Bronchial epithelial cell (primary cell): ENCODE results near the gene MEIOC. TPM values are rescaled to one million over a fixed set of nuclear protein-coding genes. Genes with fewer than 3 reads are reported as not detected.
"Not testable (repeated sequence)": the region's sequence is repeated elsewhere in the genome, so short reads cannot be mapped to it uniquely, and the experiment has no call there.

Experiments used
- DNase-seq: peaks from one replicate; pipeline ENCODE4 v3.0.0-alpha.2; 2010; ENCODE audit warnings: low read depth
- FAIRE-seq: peaks from 2 replicates; lab custom pipeline; 2011; peaks lifted over from hg19 to GRCh38; lab: Jason Lieb, UNC
- H3K27me3 ChIP-seq: 2 replicates; pipeline ENCODE4 v1.5.1; 2011; ENCODE audit warnings: low read length; ENCODE audit not compliant: control insufficient read depth, insufficient read depth
- H3K36me3 ChIP-seq: 2 replicates; pipeline ENCODE4 v1.5.1; 2011; ENCODE audit warnings: low read length; ENCODE audit not compliant: control insufficient read depth, insufficient read depth
- H3K4me3 ChIP-seq: 2 replicates; pipeline ENCODE4 v1.5.1; 2011; ENCODE audit warnings: mild to moderate bottlenecking, low read depth, low read length, control low read depth
- total RNA-seq: library from RNA; depleted of rRNA; stranded (reverse); fragments of >200 nt; gene quantifications from 2 replicates; pipeline ENCODE4 v1.2.1, GENCODE V29; 2014
- TF ChIP-seq, protein P1 (sequence below): IDR thresholded peaks from 2 replicates; pipeline ENCODE4 v1.5.1; 2011; ENCODE audit warnings: mild to moderate bottlenecking, moderate library complexity, low read length, control low read depth, inconsistent platforms; ENCODE audit not compliant: insufficient read depth, severe bottlenecking

Gene MEIOC
- total RNA-seq, 1 donor from 2014 or later = not detected

GRCh38 chr17:44688675-44689476, 32.6 kb downstream of the MEIOC start:
- Histone ChIP-seq H3K27me3 (no peaks in the 10 kb centered on the region), H3K4me3 (peak overlapping the region; percentile 98), H3K36me3 (no peaks in the 10 kb centered on the region)
- DNase-seq = peak; percentile 16
- no peak for FAIRE-seq
- TF ChIP-seq, protein P1, sequence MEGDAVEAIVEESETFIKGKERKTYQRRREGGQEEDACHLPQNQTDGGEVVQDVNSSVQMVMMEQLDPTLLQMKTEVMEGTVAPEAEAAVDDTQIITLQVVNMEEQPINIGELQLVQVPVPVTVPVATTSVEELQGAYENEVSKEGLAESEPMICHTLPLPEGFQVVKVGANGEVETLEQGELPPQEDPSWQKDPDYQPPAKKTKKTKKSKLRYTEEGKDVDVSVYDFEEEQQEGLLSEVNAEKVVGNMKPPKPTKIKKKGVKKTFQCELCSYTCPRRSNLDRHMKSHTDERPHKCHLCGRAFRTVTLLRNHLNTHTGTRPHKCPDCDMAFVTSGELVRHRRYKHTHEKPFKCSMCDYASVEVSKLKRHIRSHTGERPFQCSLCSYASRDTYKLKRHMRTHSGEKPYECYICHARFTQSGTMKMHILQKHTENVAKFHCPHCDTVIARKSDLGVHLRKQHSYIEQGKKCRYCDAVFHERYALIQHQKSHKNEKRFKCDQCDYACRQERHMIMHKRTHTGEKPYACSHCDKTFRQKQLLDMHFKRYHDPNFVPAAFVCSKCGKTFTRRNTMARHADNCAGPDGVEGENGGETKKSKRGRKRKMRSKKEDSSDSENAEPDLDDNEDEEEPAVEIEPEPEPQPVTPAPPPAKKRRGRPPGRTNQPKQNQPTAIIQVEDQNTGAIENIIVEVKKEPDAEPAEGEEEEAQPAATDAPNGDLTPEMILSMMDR = no peak

- FAIRE-seq = no peak
- peak; percentile 80 for DNase-seq
- TF ChIP-seq, protein P1 = no peak
Observed at GRCh38 chr17:44689477-44690217, 33.4 kb downstream of the MEIOC start, which contains the start of gene CCDC43. CCDC43 (minus strand) TSS chr17:44689776; CDS start chr17:44689753, 23 bp downstream.

GRCh38 chr17:44690746-44691306, 34.6 kb downstream of the MEIOC start:
- DNase-seq = peak; percentile 64
- TF ChIP-seq, protein P1 = peak; percentile 57
- not testable (repeated sequence) for H3K36me3 ChIP-seq, FAIRE-seq, H3K27me3 ChIP-seq, H3K4me3 ChIP-seq

More at GRCh38 chr17:44689477-44690217, 33.4 kb downstream of the MEIOC start, which contains the start of gene CCDC43:
- Histone ChIP-seq H3K27me3 (no peaks in the 10 kb centered on the region), H3K36me3 (no peaks in the 10 kb centered on the region), H3K4me3 (peak within 1 kb of the TSS; percentile 98)

- DNase-seq (no peak), FAIRE-seq (no peak)
- H3K27me3 ChIP-seq = no peaks in the 10 kb centered on the region
- H3K4me3 ChIP-seq = no peak overlapping the region
- TF ChIP-seq, protein P1 = no peak
- H3K36me3 ChIP-seq = no peaks in the 10 kb centered on the region
Observed at GRCh38 chr17:44693609-44694008, 37.3 kb downstream of the MEIOC start.

DNA sequence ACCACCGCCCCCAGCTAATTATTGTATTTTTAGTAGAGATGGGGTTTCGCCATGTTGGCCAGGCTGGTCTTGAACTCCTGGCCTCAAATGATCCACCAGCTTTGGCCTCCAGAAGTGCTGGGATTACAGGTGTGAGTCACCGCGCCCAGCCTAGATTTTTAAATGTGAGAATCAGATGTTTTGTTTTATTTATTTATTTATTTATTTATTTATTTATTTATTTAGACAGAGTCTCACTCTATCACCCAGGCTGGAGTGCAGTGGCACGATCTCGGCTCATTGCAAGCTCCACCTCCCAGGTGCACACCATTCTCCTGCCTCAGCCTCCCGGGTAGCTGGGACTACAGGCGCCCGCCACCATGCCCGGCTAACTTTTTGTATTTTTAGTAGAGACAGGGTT, 44.0 kb downstream of the MEIOC start:
- not testable (repeated sequence) for FAIRE-seq

More for the DNA sequence above, 44.0 kb downstream of the MEIOC start:
- not testable (repeated sequence) for H3K4me3 ChIP-seq, DNase-seq, H3K36me3 ChIP-seq, H3K27me3 ChIP-seq
